DND-41 (cell line): ENCODE data around the gene RBMS3.

Experiments used
- EZH2 ChIP-seq: IDR thresholded peaks from 3 replicates; pipeline ENCODE4 v1.6.1; 2012; ENCODE audit warnings: borderline replicate concordance, low read depth, mild to moderate bottlenecking, moderate library complexity, low read length, inconsistent platforms; ENCODE audit not compliant: severe bottlenecking
- TF ChIP-seq, protein P1 (sequence below): IDR thresholded peaks from 2 replicates; pipeline ENCODE4 v1.5.1; 2012; ENCODE audit warnings: borderline replicate concordance, low read length, moderate library complexity, mild to moderate bottlenecking; ENCODE audit not compliant: poor library complexity, severe bottlenecking; ENCODE audit errors: extremely low read depth

DNA sequence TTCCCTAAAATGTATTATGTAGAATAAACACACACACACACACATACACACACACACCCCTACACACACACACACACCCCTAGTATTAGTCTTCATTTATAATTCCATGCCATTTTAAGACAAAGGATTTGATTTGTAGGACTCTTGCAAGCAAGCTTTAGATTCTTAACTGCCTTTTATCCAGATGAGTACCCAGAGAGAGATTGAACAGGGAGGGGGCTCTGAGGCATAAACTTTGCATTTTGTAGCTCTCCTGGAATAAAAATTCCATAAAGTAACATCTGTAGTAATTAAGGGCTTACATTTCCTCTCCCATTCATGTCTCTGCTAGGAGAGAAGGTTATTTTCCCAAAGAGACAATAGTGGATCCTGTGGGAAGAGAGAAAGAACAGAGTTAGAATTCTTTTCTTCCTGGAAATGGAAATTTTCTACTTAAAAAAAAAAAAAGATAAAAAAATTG is 479.4 kb downstream of the RBMS3 start:
- TF ChIP-seq, protein P1, sequence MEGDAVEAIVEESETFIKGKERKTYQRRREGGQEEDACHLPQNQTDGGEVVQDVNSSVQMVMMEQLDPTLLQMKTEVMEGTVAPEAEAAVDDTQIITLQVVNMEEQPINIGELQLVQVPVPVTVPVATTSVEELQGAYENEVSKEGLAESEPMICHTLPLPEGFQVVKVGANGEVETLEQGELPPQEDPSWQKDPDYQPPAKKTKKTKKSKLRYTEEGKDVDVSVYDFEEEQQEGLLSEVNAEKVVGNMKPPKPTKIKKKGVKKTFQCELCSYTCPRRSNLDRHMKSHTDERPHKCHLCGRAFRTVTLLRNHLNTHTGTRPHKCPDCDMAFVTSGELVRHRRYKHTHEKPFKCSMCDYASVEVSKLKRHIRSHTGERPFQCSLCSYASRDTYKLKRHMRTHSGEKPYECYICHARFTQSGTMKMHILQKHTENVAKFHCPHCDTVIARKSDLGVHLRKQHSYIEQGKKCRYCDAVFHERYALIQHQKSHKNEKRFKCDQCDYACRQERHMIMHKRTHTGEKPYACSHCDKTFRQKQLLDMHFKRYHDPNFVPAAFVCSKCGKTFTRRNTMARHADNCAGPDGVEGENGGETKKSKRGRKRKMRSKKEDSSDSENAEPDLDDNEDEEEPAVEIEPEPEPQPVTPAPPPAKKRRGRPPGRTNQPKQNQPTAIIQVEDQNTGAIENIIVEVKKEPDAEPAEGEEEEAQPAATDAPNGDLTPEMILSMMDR, result no peak
- no peak for TF ChIP-seq EZH2
